Activated CD4-positive, alpha-beta memory T cell treated with anti-CD3 and anti-CD28 coated beads, Interleukin-2, amount 10 ng/mL, durations not matched to agents 7 days and 5 days (primary cell): ENCODE measurements around the gene XYLT1. TPM values are rescaled to one million over a fixed set of nuclear protein-coding genes. Genes with fewer than 3 reads are reported as not detected.

Experiments
- CTCF ChIA-PET: fragments of 350-600 bp; sonication (Branson Sonifier 250); formaldehyde crosslinking; loops from one replicate; lab custom pipeline; 2021; ENCODE audit warnings: antibody characterized with exemption, inconsistent platforms; lab: Charles Lee
- POLR2A ChIA-PET: fragments of 350-600 bp; sonication (Branson Sonifier 250); formaldehyde crosslinking; loops from one replicate; lab custom pipeline; 2021; ENCODE audit warnings: antibody characterized with exemption; lab: Charles Lee
- DNase-seq: peaks from one replicate; pipeline ENCODE4 v3.0.0-alpha.2; 2020
- H3K27ac Mint-ChIP-seq: one replicate; pipeline ENCODE4 v1.8.0; 2021; ENCODE audit warnings: mild to moderate bottlenecking, mixed read lengths
- H3K27me3 Mint-ChIP-seq: one replicate; pipeline ENCODE4 v1.8.0; 2021; ENCODE audit warnings: mixed read lengths
- H3K36me3 Mint-ChIP-seq: one replicate; pipeline ENCODE4 v1.8.0; 2021; ENCODE audit warnings: low read depth, mixed read lengths
- H3K4me1 Mint-ChIP-seq: one replicate; pipeline ENCODE4 v1.8.0; 2021; ENCODE audit warnings: mixed read lengths
- H3K4me3 Mint-ChIP-seq: one replicate; pipeline ENCODE4 v1.8.0; 2021; ENCODE audit warnings: mild to moderate bottlenecking, mixed read lengths
- H3K9me3 Mint-ChIP-seq: one replicate; pipeline ENCODE4 v1.8.0; 2021; ENCODE audit warnings: mixed read lengths
- total RNA-seq, 2 experiments: library from RNA; stranded (reverse); gene quantifications; one replicate each; pipeline ENCODE4 v1.2.3, GENCODE V29; 2021

Gene XYLT1
- total RNA-seq, 2 experiments from 2014 or later: 30.2 to 34.9 TPM

DNA sequence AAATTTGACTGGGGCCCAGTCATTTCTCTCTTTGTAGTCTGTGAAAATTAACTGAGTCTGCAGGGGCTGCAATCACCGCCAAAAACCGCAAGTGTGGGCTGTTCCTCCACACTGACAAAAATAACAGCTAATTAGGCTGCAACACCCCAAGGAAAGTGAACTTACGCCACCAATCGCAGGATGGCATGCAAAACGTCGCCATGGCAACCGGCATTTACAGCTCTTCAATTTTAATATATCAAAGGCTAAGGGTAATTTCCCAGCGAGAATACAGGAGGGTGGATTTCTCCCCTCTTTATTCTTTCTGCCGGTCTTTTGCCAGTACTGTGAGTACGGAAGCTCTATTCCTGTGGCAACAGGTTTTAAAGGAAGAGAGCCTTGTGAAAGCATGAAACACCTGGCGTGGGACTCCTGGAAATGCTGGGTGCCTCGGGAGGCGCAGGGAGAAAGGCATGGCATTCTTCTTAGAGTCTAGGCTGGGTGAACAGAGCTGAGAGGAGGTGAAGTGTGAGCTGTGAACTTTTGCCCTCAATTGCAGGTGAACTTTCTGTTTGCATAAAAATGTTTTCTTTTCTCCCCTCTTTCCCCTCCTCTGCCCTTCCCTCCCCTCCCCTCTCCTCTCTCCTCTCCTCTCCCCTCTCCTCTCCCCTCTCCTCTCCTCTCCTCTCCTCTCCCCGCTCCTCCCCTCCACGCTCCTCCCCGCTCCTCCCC is 399.7 kb downstream of the XYLT1 start:
- Mint-ChIP-seq H3K27me3 (no peaks in the 10 kb centered on the region), H3K4me3 (no peak overlapping the region), H3K9me3 (no peaks in the 10 kb centered on the region), H3K27ac (no peak overlapping the region), H3K36me3 (no peaks in the 10 kb centered on the region), H3K4me1 (peaks cover 10% of the 10 kb centered on the region)
- POLR2A ChIA-PET: interaction anchor here (0.6 kb wide), 1 partner anchor 58 kb away, joined by 3 read pairs; no protein-coding TSS in a partner anchor
- CTCF ChIA-PET: no interaction called here
- peak; percentile 39 for DNase-seq

DNA sequence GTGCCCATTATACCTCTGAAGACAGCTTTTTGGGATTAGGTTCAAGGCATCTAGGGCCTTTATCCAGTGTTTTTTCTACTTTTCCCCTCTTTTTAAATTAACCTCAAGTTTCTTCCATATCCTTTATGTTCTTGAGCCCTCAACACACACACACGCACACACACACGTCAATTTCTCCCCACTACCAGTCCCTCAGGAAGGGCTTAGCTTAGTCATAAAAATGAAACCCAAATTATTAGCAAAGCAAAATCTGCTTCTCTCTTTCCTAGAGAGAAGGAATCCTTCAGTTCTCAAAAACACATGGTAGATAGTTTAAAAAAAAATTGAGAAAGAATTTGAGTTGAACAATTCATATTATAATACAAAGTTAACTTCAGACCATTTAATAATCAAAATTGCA is 401.1 kb downstream of the XYLT1 start:
- Mint-ChIP-seq H3K27ac (no peak overlapping the region), H3K27me3 (no peaks in the 10 kb centered on the region), H3K4me3 (no peak overlapping the region), H3K9me3 (no peaks in the 10 kb centered on the region), H3K36me3 (no peaks in the 10 kb centered on the region), H3K4me1 (peaks cover 10% of the 10 kb centered on the region)
- DNase-seq: no peak
- ChIA-PET CTCF (no interaction called here), POLR2A (no interaction called here)

DNA sequence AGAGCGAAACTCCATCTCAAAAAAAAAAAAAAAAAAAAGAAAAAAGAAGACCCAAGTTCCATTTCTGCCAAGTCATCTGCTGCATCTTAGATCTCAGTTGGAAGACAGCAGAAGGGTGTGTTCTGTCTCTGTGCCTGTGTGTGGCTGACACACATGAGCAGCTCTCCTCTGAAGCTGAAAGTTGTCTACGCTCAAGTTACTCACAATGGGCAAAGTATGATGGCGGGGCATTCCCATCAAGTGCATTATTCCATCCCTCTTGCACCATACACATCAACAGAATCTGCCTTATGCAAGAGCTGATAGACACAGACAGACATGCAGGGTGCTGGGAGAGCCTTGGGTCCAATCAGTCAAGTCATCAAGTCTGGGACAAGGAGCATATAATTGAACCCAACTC is 402.2 kb downstream of the XYLT1 start:
- no peaks in the 10 kb centered on the region for H3K27me3 Mint-ChIP-seq
- no peak for DNase-seq
- ChIA-PET POLR2A (no interaction called here), CTCF (no interaction called here)
- peaks cover 10% of the 10 kb centered on the region for H3K4me1 Mint-ChIP-seq
- H3K9me3 Mint-ChIP-seq: no peaks in the 10 kb centered on the region
- no peak overlapping the region for H3K27ac Mint-ChIP-seq
- no peaks in the 10 kb centered on the region for H3K36me3 Mint-ChIP-seq
- no peak overlapping the region for H3K4me3 Mint-ChIP-seq

DNA sequence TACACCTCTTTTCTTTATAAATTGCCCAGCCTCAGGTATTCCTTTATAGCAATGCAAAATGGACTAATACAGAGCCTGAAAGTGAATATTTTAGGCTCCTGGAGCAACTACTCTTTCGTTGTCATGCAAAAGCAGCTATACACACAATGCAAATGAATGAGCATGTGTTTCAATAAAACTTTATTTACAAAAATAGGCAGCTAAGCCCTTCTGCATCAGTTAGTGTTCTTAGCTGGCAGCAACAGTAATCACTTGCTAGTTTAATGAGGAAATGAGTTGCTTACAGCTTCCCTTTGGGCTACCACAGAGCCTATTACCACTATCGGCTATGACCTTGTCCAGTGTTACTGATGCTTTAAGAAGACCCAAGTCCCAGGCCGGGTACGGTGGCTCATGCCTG is 402.9 kb downstream of the XYLT1 start:
- no peaks in the 10 kb centered on the region for H3K36me3 Mint-ChIP-seq
- H3K9me3 Mint-ChIP-seq: no peaks in the 10 kb centered on the region
- no peak overlapping the region for H3K27ac Mint-ChIP-seq
- no peak for DNase-seq
- CTCF ChIA-PET: interaction anchor here (0.5 kb wide), 1 partner anchor 133 kb away, joined by 3 read pairs; no protein-coding TSS in a partner anchor
- H3K4me3 Mint-ChIP-seq: no peak overlapping the region
- POLR2A ChIA-PET: no interaction called here
- peaks cover 10% of the 10 kb centered on the region for H3K4me1 Mint-ChIP-seq
- no peaks in the 10 kb centered on the region for H3K27me3 Mint-ChIP-seq

DNA sequence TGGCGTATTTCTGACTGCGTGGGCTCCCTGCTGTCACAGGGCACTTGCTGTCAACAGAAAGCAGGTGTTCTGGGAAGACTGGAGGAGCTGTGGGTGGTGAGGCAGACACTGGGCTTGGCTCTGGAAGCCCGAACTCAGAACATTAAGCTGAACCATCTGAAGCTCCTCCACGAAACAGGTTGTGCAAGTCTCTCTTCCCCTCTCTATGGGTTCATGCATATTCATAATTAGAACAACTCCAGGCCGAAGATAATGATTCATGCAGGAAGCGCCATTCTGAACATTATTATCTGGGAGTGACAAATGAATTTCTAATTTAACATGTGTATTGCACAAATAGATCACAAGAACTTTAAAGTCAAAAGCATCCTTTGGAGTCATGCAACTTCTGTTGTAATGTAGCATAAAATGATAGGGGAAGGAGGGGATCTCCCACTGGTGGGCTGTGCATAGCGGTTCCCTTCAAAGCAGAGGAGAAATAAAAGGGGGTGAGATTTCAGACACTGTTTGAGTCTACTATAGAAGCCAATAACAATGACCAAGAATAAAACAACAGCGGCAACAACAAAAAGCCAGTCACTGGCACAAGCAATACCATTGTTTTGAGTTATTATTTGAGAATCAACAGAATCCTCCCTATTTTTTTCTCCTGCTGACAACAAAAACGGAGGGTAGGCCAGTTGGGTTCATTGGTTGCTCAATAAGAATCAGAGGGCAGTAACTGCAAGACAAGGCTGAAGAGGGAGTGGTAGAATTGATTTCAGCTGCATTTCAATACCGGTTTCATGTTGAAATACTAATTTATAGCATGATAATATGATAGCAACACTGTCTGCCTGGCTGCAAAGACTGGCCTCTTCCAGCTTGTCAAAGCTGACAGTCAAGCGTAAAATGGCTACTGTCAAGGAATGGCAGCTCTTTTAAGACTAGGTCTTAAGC is 407.3 kb downstream of the XYLT1 start:
- POLR2A ChIA-PET: no interaction called here
- no peaks in the 10 kb centered on the region for H3K27me3 Mint-ChIP-seq
- H3K36me3 Mint-ChIP-seq: no peaks in the 10 kb centered on the region
- no peaks in the 10 kb centered on the region for H3K9me3 Mint-ChIP-seq
- no peaks in the 10 kb centered on the region for H3K4me1 Mint-ChIP-seq
- CTCF ChIA-PET: no interaction called here
- H3K27ac Mint-ChIP-seq: no peak overlapping the region
- H3K4me3 Mint-ChIP-seq: no peak overlapping the region
- no peak for DNase-seq

DNA sequence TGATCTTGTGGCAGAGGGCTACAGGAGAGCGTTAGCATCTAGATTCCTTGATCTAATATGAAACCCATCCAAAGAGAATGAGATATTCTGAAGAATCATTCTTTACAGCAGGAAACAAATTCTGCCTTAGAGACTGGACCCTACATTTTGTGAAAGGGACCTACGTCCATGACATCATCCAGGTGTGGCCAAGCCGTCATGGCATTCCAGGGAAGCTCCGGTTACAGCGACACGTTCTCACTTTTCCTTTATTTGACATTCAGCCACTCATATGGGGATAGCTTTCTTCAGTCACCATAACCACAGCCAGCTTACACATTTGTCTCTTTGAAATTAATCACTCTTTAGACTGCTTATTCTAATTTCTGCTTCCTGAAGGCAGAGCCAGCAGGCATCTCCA is 408.1 kb downstream of the XYLT1 start:
- Mint-ChIP-seq H3K4me1 (no peaks in the 10 kb centered on the region), H3K27ac (no peak overlapping the region), H3K27me3 (no peaks in the 10 kb centered on the region), H3K9me3 (no peaks in the 10 kb centered on the region), H3K36me3 (no peaks in the 10 kb centered on the region), H3K4me3 (no peak overlapping the region)
- ChIA-PET CTCF (no interaction called here), POLR2A (no interaction called here)
- no peak for DNase-seq

DNA sequence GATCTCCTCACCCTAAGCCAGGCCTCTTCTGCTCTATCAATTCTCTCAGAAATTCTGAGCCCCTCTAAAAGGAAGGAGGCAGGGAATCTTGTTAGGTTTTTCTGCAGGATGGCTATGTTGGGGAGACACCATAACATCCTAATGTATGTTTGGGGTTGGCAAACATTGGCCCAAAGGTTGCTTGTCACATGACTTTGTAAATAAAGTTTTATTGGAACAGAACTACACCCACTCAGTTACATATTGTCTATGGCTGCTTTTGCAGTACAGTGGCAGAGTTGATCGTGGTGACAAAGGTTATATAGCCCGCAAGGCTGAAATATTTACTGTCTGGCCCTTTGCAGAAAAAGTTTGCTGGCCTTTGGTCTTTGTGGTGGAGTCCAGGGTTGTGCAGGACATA is 409.4 kb downstream of the XYLT1 start:
- H3K4me3 Mint-ChIP-seq: no peak overlapping the region
- H3K27me3 Mint-ChIP-seq: no peaks in the 10 kb centered on the region
- no peaks in the 10 kb centered on the region for H3K4me1 Mint-ChIP-seq
- DNase-seq: no peak
- H3K9me3 Mint-ChIP-seq: no peaks in the 10 kb centered on the region
- no peaks in the 10 kb centered on the region for H3K36me3 Mint-ChIP-seq
- ChIA-PET CTCF (no interaction called here), POLR2A (no interaction called here)
- no peak overlapping the region for H3K27ac Mint-ChIP-seq

DNA sequence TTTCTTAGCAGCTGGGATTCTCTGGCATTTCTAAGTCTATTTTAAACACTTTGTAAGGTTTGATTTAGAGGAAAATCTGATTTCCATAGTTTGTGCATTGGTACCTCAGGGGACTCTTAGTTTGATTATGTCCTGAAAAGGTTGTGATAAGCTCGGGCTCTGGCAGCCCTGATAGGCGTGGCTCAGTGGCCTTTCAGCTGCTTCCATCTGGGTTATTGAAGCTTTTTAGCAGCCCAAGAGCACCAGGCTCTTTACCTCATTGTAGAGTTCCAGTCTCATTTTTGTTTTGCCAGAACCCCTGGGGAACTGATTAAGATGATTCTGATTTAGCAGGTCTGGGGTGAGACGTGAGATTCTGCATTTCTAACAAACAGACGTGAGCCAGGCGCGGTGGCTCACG is 412.3 kb downstream of the XYLT1 start:
- Mint-ChIP-seq H3K27ac (no peak overlapping the region), H3K9me3 (no peaks in the 10 kb centered on the region), H3K36me3 (no peaks in the 10 kb centered on the region), H3K4me1 (no peaks in the 10 kb centered on the region), H3K4me3 (no peak overlapping the region), H3K27me3 (no peaks in the 10 kb centered on the region)
- DNase-seq: no peak
- ChIA-PET CTCF (no interaction called here), POLR2A (interaction anchor here (1.2 kb wide), 1 partner anchor 21 kb away, joined by 4 read pairs; no protein-coding TSS in a partner anchor)

DNA sequence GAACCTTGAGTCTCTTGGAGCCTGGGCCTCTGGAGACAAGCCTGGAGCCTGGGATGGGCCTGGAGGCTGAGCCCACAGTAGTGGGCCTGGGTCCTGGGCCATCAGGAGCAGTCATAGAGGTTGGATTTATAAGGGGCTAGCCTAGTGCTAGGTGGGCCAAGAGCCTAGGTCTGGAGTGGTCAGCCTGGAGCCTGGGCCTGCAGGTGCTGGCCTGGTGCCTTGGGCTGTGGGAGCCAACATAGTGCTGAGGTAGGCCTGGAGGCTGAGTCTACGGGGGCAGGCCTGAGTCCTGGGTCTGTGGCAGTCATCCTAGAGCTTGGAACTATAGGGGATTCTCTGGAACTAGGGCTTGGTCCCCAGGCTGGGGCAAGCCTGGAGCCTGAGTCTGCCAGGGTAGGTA is 414.1 kb downstream of the XYLT1 start:
- ChIA-PET POLR2A (no interaction called here), CTCF (no interaction called here)
- no peak overlapping the region for H3K4me3 Mint-ChIP-seq
- no peak overlapping the region for H3K27ac Mint-ChIP-seq
- peaks cover 3% of the 10 kb centered on the region for H3K9me3 Mint-ChIP-seq
- H3K4me1 Mint-ChIP-seq: no peaks in the 10 kb centered on the region
- DNase-seq: no peak
- H3K27me3 Mint-ChIP-seq: no peaks in the 10 kb centered on the region
- no peaks in the 10 kb centered on the region for H3K36me3 Mint-ChIP-seq

DNA sequence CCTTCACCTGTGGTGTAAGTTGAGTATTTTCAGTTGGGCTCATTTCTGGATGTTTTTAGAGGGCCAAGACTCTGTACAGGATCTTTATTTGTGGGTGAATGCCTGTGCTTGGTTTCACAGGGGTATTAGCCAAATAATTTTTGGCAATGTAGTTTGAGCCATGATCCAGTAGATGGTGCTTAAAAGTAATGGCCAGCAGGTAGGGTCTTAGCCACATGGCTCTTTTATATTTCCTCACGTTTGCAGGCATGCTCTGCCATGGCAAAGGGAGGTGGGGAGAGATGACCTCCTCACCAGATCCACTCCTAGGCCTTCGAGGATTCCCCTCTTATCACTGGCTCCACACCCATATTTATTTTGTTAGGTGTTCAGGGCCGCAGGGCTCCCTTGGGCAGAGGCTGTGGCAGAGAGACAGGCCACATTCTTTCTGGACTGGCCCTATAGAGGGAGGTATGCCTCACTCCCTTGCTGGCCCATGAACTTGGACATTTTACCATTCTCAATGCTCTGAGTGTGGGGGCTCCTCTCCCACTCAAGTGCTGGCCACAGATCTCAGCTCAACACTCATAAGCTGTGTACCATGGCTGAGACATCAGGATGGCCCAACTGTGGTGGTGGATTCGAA is 417.1 kb downstream of the XYLT1 start:
- POLR2A ChIA-PET: no interaction called here
- Mint-ChIP-seq H3K27me3 (no peaks in the 10 kb centered on the region), H3K27ac (no peak overlapping the region), H3K36me3 (no peaks in the 10 kb centered on the region), H3K4me3 (no peak overlapping the region), H3K4me1 (no peaks in the 10 kb centered on the region), H3K9me3 (peaks cover 7% of the 10 kb centered on the region)
- DNase-seq: no peak
- CTCF ChIA-PET: no interaction called here
